Naive thymus-derived CD4-positive, alpha-beta T cell (primary cell): Measurements from ENCODE around the gene SLC7A5. TPM values are rescaled to one million over a fixed set of nuclear protein-coding genes. Genes with fewer than 3 reads are reported as not detected.
A peak's percentile ranks its signal among the peaks of the same experiment; 100 is the strongest.

Experiments used
- ATAC-seq: fragments of 150-1000 bp; cut with Tn5 transposase; 2 replicates; pipeline ENCODE4 v1.10.0; 2021; ENCODE audit warnings: mild to moderate bottlenecking, moderate library complexity
- CTCF ChIA-PET: fragments of 350-600 bp; sonication (Branson Sonifier 250); formaldehyde crosslinking; loops from one replicate; lab custom pipeline; 2021; ENCODE audit warnings: antibody characterized with exemption; lab: Charles Lee
- POLR2A ChIA-PET: fragments of 350-600 bp; sonication (Branson Sonifier 250); formaldehyde crosslinking; loops from one replicate; lab custom pipeline; 2021; ENCODE audit warnings: antibody characterized with exemption, inconsistent platforms; lab: Charles Lee
- DNase-seq, 9 donors: peaks; one replicate each; pipeline versions ENCODE4 v3.0.0 to v3.0.0-alpha.2; 2020 to 2022; ENCODE audit warnings: mixed read lengths in 1 of 9
- H3K27ac ChIP-seq: one replicate; pipeline ENCODE4 v1.7.0; 2013; ENCODE audit warnings: mild to moderate bottlenecking, low read depth, low read length, moderate library complexity
- H3K27me3 ChIP-seq, 2 donors: one replicate each; pipeline ENCODE4 v1.7.0; 2013; ENCODE audit warnings: low read length in 2 of 2, mild to moderate bottlenecking in 2 of 2, moderate library complexity in 2 of 2; ENCODE audit not compliant: control insufficient read depth in 2 of 2, insufficient read depth in 2 of 2
- H3K36me3 ChIP-seq, 3 experiments: 1 replicate in 2 of 3; 2 replicates in 1 of 3; pipeline ENCODE4 v1.7.0; 2013; ENCODE audit warnings: low read length in 3 of 3, mild to moderate bottlenecking in 3 of 3, moderate library complexity in 1 of 3; ENCODE audit not compliant: insufficient read depth in 3 of 3, control insufficient read depth in 2 of 3
- H3K4me1 ChIP-seq, 2 donors: one replicate each; pipeline ENCODE4 v1.7.0; 2013; ENCODE audit warnings: low read length in 2 of 2, mild to moderate bottlenecking in 2 of 2, moderate library complexity in 1 of 2; ENCODE audit not compliant: control insufficient read depth in 2 of 2, insufficient read depth in 2 of 2
- H3K4me3 ChIP-seq: 2 replicates; pipeline ENCODE4 v1.7.0; 2013; ENCODE audit warnings: mild to moderate bottlenecking, low read length
- H3K9me3 ChIP-seq, 3 experiments: 1 replicate in 2 of 3; 2 replicates in 1 of 3; pipeline ENCODE4 v1.7.0; 2013; ENCODE audit warnings: low read length in 3 of 3; ENCODE audit not compliant: control insufficient read depth in 2 of 3
- H3K27ac Mint-ChIP-seq, 9 donors: one replicate each; pipeline ENCODE4 v1.8.0; 2020 to 2022; ENCODE audit warnings: mixed read lengths in 9 of 9, mild to moderate bottlenecking in 8 of 9, moderate library complexity in 5 of 9, inconsistent platforms in 2 of 9
- H3K27me3 Mint-ChIP-seq, 5 donors: one replicate each; pipeline ENCODE4 v1.8.0; 2021 to 2022; ENCODE audit warnings: mixed read lengths in 5 of 5, mild to moderate bottlenecking in 1 of 5
- H3K36me3 Mint-ChIP-seq, 5 donors: one replicate each; pipeline ENCODE4 v1.8.0; 2020 to 2022; ENCODE audit warnings: mixed read lengths in 5 of 5, mild to moderate bottlenecking in 3 of 5, inconsistent platforms in 1 of 5
- H3K4me1 Mint-ChIP-seq, 7 donors: one replicate each; pipeline ENCODE4 v1.8.0; 2020 to 2022; ENCODE audit warnings: mixed read lengths in 7 of 7, mild to moderate bottlenecking in 3 of 7, inconsistent platforms in 1 of 7
- H3K4me3 Mint-ChIP-seq, 10 donors: one replicate each; pipeline ENCODE4 v1.8.0; 2020 to 2022; ENCODE audit warnings: mild to moderate bottlenecking in 10 of 10, mixed read lengths in 10 of 10, moderate library complexity in 6 of 10, inconsistent platforms in 2 of 10
- H3K9me3 Mint-ChIP-seq, 11 donors: one replicate each; pipeline ENCODE4 v1.8.0; 2020 to 2022; ENCODE audit warnings: mixed read lengths in 11 of 11, mild to moderate bottlenecking in 4 of 11, inconsistent platforms in 1 of 11, moderate library complexity in 1 of 11
- intact Hi-C, 2 donors: fragments of 100-400 bp; cut with micrococcal nuclease; formaldehyde crosslinking; loops; one replicate each; pipeline ENCODE4 v1.15.1; 2023
- polyA plus RNA-seq, 2 donors: library from polyadenylated mRNA; unstranded; fragments of 300-500 nt; fragmentation: Illumina TruSeq; gene quantifications; one replicate each; pipeline ENCODE4 v1.2.3, GENCODE V29; 2021
- total RNA-seq, 6 experiments: library from RNA in 5 of 6; stranded (reverse) in 5 of 6; gene quantifications; 1 replicate in 5 of 6; 2 replicates in 1 of 6; pipeline ENCODE4 v1.2.3 and lab custom pipeline; 2021 to 2026

Gene SLC7A5
- total and polyA plus RNA-seq, 7 experiments from 2014 or later: 3.3 to 113 (median 7.0) TPM

DNA sequence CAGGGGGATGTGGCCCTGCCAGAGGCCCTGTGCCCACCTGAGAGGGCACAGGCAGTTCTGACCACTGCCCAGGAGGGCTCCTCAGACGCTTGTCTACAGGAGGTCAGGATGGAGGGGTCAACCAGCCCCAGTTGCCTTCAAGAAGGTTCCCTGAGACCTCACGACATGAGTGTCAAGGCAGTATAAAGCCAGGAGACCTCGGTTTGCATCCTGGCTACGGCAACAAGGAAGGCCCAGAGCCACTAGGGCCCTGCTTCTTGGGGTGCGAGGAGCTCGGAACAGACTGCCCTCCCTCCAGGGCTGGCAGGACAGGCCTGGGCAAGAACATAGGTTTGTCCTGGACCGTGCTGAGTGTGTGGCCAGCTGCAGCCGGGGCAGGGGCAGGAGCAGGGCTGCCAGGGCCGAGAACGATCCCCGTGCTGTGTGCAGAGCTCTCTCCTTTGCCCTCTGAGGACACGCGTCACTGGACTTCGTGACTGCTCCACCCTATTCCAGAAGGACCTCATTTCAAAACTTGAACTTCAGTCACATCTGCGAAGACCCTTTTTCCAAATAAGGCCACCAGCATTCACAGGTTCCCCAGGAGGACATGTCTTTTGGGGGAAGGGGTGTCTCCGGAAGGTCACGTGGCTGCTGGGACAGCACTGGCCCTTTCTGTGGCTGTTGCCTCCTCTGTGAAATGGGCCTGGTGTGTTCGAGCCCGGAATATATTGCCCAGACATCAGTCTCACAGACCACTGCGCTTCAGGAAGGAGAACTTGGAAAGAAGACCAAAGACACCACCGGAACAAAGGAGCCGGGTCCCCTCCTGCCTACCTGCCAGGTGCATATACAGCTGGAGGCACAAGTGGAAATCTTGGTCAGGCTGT is 27.7 kb downstream of the SLC7A5 start:
- H3K4me3 Mint-ChIP-seq: peak overlapping the region in 2 of 10 donors; percentile 74 to 79
- intact Hi-C loops: no loop called here
- ChIA-PET POLR2A (no interaction called here), CTCF (interaction anchor here (0.6 to 1.9 kb wide), 2 partner anchors 29 to 86 kb away, joined by 3 to 5 read pairs; no protein-coding TSS in a partner anchor)
- no peak overlapping the region for H3K27ac ChIP-seq
- no peak for ATAC-seq
- H3K9me3 Mint-ChIP-seq: no peaks in the 10 kb centered on the region
- no peak overlapping the region for H3K4me3 ChIP-seq
- H3K36me3 Mint-ChIP-seq: peaks cover 0 to 14% (median 4%) of the 10 kb centered on the region in 5 donors
- H3K27ac Mint-ChIP-seq: peak overlapping the region in 8 of 9 donors; percentile 17 to 93 (median 48)
- H3K36me3 ChIP-seq: peaks cover 0 to 38% (median 0%) of the 10 kb centered on the region in 3 experiments
- H3K4me1 ChIP-seq: peaks cover 0 to 7% of the 10 kb centered on the region in 2 donors
- peaks cover 0 to 40% (median 11%) of the 10 kb centered on the region in 7 donors for H3K4me1 Mint-ChIP-seq
- DNase-seq: no peak
- no peaks in the 10 kb centered on the region for H3K27me3 Mint-ChIP-seq
- H3K9me3 ChIP-seq: no peaks in the 10 kb centered on the region
- H3K27me3 ChIP-seq: no peaks in the 10 kb centered on the region

DNA sequence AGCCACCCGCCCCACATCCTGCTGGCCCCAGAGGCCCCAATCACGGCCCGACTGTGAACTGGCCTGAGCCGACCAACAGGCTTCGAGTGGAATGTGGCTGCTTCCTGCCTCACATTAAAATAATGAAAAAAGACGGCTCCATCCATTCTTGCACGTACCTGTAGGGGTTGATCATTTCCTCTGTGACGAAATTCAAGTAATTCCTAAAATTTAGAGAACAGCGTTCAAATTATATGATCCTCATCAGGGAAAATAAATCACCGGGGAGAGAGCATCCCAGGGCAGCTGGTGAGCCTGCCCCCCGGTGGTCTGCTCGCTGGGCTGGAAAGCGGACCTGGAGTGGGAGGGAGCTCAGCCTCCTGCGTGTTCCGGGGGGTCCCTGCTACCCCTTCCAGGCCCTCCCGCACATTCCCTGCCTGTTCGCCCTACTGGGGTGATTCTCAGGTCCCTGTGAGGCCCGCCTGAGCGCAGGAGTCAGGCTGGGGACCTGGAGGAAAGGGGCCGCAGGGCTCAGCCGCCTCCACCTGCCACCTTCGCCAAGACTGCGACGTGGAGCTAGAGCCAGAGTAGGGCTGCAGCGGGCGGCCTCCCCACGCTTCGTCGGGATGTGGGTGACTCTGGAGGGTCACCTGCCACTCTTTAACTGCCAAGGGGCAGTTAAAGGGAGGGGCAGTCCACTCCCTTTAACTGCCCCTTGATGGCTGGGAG is 28.9 kb downstream of the SLC7A5 start:
- Histone ChIP-seq H3K9me3 (no peaks in the 10 kb centered on the region), H3K27ac (no peak overlapping the region), H3K27me3 (no peaks in the 10 kb centered on the region), H3K4me3 (no peak overlapping the region), H3K36me3 (peaks cover 0 to 49% (median 0%) of the 10 kb centered on the region in 3 experiments), H3K4me1 (peaks cover 0 to 7% of the 10 kb centered on the region in 2 donors)
- CTCF ChIA-PET: interaction anchor here (1.8 kb wide), 1 partner anchor 9 kb away, joined by 6 read pairs; no protein-coding TSS in a partner anchor
- H3K4me3 Mint-ChIP-seq: no peak overlapping the region
- no peak for DNase-seq
- H3K27me3 Mint-ChIP-seq: no peaks in the 10 kb centered on the region
- POLR2A ChIA-PET: interaction anchor here (0.7 kb wide), 1 partner anchor 444 kb away, joined by 3 read pairs; no protein-coding TSS in a partner anchor
- no peaks in the 10 kb centered on the region for H3K9me3 Mint-ChIP-seq
- ATAC-seq: no peak
- peaks cover 0 to 39% (median 11%) of the 10 kb centered on the region in 7 donors for H3K4me1 Mint-ChIP-seq
- peak overlapping the region in 1 of 9 donors; percentile 93 for H3K27ac Mint-ChIP-seq
- intact Hi-C loops: no loop called here
- H3K36me3 Mint-ChIP-seq: peaks cover 0 to 14% (median 6%) of the 10 kb centered on the region in 5 donors

DNA sequence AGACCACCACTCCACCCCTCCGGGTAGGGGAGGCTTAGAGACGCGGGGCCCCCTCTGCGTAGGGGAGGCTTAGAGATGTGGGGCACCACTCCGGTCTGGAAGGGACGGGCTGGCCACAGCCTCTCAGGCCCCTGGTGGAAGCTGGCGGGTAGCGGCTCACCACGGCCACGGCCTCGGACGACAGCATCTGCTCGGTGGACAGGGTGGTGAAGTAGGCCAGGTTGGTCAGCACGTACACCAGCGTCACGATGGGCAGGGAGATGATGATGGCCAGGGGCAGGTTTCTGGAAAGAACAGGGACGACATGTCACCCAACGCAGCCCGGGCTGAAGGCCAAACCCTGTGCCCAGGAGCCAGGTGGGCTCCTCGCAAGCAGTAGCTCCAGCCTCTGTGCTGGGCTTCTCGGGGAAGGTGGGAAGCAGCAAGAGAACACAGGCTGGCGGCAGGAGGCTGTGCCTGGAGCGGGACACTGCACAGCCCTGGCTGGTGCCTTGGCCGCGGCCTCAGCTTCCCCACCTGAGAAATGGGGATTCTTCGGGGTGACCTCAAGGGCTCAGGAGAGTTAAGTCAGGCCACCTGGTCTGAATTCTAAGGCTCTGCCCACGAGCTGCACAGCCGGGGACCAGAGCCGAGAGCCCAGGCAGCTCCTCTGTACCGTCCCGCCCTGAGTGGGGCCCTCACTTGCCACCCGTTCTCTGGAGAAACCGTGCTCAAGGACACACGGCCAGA is 29.6 kb downstream of the SLC7A5 start:
- intact Hi-C loops: no loop called here
- peaks cover 0 to 37% (median 11%) of the 10 kb centered on the region in 7 donors for H3K4me1 Mint-ChIP-seq
- Histone ChIP-seq H3K27ac (no peak overlapping the region), H3K36me3 (peaks cover 0 to 54% (median 4%) of the 10 kb centered on the region in 3 experiments), H3K27me3 (no peaks in the 10 kb centered on the region), H3K4me3 (no peak overlapping the region), H3K9me3 (no peaks in the 10 kb centered on the region), H3K4me1 (peaks cover 0 to 7% of the 10 kb centered on the region in 2 donors)
- ATAC-seq (no peak), DNase-seq (no peak)
- no peak overlapping the region for H3K4me3 Mint-ChIP-seq
- H3K36me3 Mint-ChIP-seq: peaks cover 0 to 14% (median 6%) of the 10 kb centered on the region in 5 donors
- peak overlapping the region in 1 of 9 donors; percentile 65 for H3K27ac Mint-ChIP-seq
- H3K9me3 Mint-ChIP-seq: no peaks in the 10 kb centered on the region
- CTCF ChIA-PET: interaction anchor here (1.1 to 1.8 kb wide), 2 partner anchors 10 to 61 kb away, joined by 4 to 6 read pairs; no protein-coding TSS in a partner anchor
- H3K27me3 Mint-ChIP-seq: no peaks in the 10 kb centered on the region
- POLR2A ChIA-PET: no interaction called here

DNA sequence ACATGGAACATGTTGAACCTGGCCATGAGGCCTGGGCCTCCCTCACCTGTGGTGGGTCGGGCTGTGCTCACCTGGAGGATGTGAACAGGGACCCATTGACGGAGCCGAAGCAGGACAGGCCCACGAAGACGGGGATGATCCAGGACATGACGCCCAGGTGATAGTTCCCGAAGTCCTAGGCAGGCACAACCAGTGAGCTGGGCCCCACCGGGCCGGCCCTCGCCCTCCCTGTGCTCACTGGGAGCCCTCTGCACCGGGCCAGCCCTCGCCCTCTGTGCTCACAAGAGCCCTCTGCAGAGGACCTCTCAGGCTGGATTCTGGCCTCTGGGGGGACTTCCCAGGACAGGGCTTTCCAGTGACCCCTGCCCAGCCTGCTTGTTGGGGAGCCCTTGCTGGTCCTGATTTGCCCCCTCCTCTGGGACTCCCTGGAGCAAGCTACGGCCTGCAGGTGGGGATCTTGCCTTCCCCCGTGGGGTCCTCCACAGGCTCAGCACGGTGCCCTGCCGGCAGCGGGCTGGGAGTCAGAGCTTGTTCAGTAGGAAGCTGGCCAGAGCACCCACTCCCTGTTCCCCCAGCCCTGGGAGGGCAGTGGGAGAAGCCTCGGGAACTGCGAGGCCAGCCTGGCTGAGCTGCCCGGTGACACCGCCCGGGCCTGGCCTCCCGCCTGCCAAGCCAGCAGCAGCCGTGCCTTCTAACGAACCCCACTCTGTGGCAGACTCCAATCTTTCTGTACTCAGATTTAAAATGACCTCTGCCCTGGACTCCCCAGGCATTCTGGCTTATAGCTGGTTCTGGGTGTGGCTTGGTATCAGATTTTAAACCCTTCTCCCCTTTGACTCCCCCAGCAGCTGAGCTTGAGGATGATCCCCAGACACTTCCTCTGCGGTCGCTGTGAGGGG is 30.4 kb downstream of the SLC7A5 start:
- H3K36me3 ChIP-seq: peaks cover 0 to 62% (median 4%) of the 10 kb centered on the region in 3 experiments
- ChIA-PET CTCF (interaction anchor here (1.1 kb wide), 1 partner anchor 60 kb away, joined by 4 read pairs; no protein-coding TSS in a partner anchor), POLR2A (no interaction called here)
- Mint-ChIP-seq H3K4me3 (no peak overlapping the region), H3K27me3 (no peaks in the 10 kb centered on the region), H3K36me3 (peaks cover 0 to 14% (median 6%) of the 10 kb centered on the region in 5 donors), H3K4me1 (peaks cover 0 to 31% (median 11%) of the 10 kb centered on the region in 7 donors), H3K9me3 (no peaks in the 10 kb centered on the region), H3K27ac (peak overlapping the region in 1 of 9 donors; percentile 65)
- DNase-seq (no peak), ATAC-seq (no peak)
- H3K4me3 ChIP-seq: no peak overlapping the region
- no peaks in the 10 kb centered on the region for H3K27me3 ChIP-seq
- intact Hi-C loops: no loop called here
- no peak overlapping the region for H3K27ac ChIP-seq
- H3K9me3 ChIP-seq: no peaks in the 10 kb centered on the region
- peaks cover 0 to 7% of the 10 kb centered on the region in 2 donors for H3K4me1 ChIP-seq

DNA sequence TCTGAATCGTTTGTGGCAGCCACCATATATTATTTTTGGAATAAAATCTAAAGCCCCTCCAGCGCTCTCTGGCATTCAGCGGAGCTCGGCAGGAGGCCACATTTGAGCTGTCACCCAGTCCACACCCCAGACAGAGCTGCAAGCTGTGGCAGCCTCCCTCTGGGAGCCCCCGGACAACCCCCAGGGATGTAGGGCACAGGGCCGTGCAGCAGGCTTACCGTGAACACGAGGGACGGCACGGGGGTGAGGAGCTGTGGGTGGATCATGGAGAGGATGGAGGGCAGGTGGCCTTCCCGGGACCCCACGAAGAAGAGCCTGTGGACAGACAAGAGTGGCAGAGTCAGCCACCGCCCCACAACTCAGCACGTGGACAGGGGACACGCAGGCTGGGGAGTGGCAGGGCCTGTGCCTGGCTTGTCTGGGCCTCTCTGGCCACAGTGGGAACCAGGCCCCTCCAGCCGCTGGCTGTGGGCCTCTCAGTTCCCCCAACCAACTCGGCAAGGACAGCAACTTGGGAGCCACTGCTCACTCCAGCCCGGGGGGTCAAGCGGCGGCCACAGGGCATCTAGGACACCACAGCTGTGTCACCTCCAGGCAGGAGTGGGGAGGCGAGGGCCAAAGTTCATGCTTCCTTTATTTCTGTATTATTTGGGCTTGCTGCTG is 31.5 kb downstream of the SLC7A5 start:
- H3K27me3 ChIP-seq: no peaks in the 10 kb centered on the region
- intact Hi-C loops: no loop called here
- CTCF ChIA-PET: no interaction called here
- DNase-seq (no peak), ATAC-seq (no peak)
- no peak overlapping the region for H3K27ac Mint-ChIP-seq
- peaks cover 0 to 20% (median 6%) of the 10 kb centered on the region in 7 donors for H3K4me1 Mint-ChIP-seq
- H3K27ac ChIP-seq: no peak overlapping the region
- H3K4me1 ChIP-seq: peaks cover 0 to 4% of the 10 kb centered on the region in 2 donors
- H3K36me3 Mint-ChIP-seq: peaks cover 0 to 14% (median 6%) of the 10 kb centered on the region in 5 donors
- POLR2A ChIA-PET: no interaction called here
- H3K36me3 ChIP-seq: peaks cover 0 to 74% (median 4%) of the 10 kb centered on the region in 3 experiments
- no peak overlapping the region for H3K4me3 ChIP-seq
- H3K9me3 ChIP-seq: no peaks in the 10 kb centered on the region
- H3K9me3 Mint-ChIP-seq: no peaks in the 10 kb centered on the region
- no peak overlapping the region for H3K4me3 Mint-ChIP-seq
- no peaks in the 10 kb centered on the region for H3K27me3 Mint-ChIP-seq
